NCI-H128 (cell line): Measurements from ENCODE around the gene CNTNAP5.

Experiments used
- DNase-seq: peaks from one replicate; lab custom pipeline; 2025; ENCODE audit not compliant: unreplicated experiment; lab: John Stamatoyannopoulos, UW

The CNTNAP5 gene

DNA sequence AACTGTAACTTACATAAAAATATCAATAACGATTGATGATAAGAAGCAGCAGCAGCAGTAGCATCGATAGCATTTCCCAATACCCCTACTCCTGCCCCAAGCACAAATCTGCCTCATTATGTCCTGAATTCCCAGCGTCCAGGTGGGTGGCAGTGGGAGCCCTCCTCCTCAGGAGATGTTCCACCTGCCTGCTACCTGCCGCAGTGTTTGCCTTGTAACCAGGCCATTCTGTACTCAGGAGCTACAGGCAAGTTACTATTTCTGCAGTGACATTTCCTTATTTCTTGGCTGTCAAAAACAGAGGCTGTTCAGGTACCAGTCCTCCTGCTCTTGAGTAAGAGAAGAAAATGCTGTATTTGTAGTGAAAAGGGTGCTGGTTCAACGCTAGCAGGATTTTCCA, 236.4 kb downstream of the CNTNAP5 start:
- DNase-seq, result no peak

DNA sequence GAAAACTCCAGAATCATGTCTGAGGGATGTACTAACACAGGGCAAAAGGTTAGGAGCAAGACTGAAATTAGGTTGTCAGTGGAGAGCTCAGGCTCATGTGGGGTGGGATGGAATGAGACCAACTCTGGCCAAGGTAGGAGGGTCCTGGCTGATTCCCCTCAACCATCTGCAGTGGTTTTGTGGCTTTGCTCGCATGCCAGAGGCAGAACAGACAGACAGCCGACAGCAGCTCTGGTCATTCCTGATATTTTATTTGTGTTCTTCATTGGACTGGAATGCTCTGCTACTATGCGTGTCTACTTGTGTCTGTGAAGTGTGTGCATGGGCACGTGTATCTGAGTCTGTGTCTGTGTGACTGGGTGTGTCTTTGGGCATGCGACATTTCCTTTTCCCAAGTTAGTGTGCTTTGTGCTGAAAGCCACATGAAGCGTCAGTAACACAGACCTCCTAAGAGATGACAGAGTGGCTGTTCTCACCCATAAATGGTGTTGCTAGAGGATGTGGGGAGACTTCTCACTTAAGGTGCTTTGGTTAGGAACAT, 239.5 kb downstream of the CNTNAP5 start:
- DNase-seq, result no peak

GRCh38 chr2:124267794-124268193, 242.7 kb downstream of the CNTNAP5 start:
- DNase-seq, result no peak

- DNase-seq, result no peak
These were observed 244.3 kb downstream of the CNTNAP5 start for GRCh38 chr2:124269348-124269747.

GRCh38 chr2:124272261-124272841, 247.3 kb downstream of the CNTNAP5 start:
- no peak for DNase-seq

- no peak for DNase-seq
These were observed 256.5 kb downstream of the CNTNAP5 start for GRCh38 chr2:124281541-124281940.

- peak; percentile 0 for DNase-seq
These were observed 258.0 kb downstream of the CNTNAP5 start for GRCh38 chr2:124283096-124283495.

DNA sequence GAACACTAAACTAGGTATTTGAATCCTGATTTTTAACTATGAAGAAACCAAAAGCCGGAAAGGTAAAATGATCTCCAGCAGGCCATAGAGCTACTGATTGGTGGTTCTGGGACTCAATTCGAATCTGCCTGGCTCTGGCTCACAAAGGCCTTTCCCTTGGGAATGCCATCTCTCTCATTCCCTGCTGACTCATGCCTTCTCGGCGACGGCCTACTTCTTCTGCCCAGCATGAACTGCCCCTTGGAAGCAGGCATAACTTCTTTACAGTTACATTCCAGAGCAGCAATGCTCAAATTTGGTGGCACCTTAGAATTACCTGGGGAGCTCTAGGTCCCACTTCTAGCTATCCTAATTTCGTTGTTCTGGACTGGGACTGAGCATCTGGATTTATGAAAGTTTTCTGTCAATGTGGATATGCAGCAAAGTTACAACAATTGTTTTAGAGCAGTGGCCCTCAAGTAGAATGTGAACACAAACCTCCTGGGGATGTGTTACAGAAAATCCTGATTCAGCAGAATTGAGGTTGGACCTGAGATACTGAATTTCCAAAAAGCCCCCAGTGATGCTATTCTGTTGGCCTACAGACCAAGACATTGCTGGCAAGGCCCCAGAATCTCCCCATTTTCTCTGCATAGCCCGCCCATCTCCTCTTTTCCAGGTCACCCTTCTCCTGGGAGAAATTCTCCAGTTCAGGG, 261.1 kb downstream of the CNTNAP5 start:
- no peak for DNase-seq

- no peak for DNase-seq
These were observed 264.0 kb downstream of the CNTNAP5 start for GRCh38 chr2:124289060-124289459.

DNA sequence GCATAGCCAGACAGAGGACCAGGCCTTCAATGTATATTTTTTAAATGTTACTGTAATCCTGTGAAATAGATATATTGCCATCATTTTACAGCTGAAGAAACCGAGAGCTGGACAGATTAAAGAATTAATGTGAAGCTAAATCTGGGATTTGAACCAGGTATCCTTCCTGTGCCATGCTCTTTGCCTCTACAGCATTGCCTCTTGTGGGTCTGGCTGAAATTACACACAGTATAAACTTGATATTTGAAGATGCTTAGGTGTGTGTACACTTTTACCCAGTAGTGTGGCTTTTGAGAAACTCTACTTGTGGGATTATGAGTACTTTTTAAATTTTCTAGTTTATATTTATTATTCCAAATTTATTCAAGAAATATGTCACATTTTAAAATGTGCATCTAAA, 264.5 kb downstream of the CNTNAP5 start:
- DNase-seq, result no peak

DNA sequence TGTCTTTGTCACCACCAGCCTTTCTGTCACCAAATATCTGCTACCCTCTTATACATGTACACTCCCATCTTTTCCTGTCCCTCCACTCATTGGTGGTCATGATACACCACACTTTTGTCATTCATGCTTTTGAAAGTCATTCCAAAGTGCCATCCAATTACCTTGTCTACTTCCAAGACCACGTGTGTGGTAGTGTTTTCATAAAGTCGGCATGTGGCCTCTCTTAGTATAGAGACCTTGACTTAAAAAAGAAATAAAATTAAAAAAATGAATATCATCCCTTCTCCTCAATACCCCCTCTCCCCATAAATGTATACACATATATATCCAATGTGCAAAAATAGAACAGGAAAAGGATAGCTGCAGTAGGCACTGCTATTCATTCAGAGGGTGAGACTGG, 271.4 kb downstream of the CNTNAP5 start:
- DNase-seq, result no peak

- DNase-seq, result no peak
These were observed 276.8 kb downstream of the CNTNAP5 start for GRCh38 chr2:124301915-124302314.

- no peak for DNase-seq
These were observed 283.4 kb downstream of the CNTNAP5 start for GRCh38 chr2:124308319-124309062.

DNA sequence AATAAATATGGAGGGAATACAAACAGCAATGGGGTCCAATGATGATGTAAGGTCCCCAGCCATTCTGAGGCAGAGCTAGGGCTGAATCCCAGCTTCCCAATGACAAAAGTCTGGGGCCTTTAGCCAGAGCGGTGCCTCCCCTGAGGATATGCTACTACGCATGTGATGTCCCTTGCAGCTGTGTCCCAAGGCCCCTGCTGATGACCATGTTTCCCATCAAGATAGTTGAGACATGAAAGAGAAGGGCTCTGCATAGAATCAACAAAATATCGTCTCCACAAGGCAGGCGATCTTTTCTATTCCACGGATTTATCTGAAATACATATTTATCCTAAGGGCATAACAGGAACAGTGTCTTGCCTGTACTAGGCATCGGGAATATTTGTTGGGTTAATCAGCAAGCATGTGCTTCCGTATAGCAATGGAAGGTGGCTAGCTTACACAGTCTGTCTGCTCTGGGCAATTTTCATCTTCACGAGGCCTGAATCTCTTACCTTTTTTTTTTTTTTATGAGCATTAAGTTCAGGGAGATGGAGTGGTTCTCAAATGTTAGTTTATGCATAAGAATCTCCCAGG, 284.6 kb downstream of the CNTNAP5 start:
- no peak for DNase-seq

- DNase-seq, result no peak
These were observed 285.6 kb downstream of the CNTNAP5 start for GRCh38 chr2:124310671-124311070.

GRCh38 chr2:124314084-124314483, 289.0 kb downstream of the CNTNAP5 start:
- no peak for DNase-seq

DNA sequence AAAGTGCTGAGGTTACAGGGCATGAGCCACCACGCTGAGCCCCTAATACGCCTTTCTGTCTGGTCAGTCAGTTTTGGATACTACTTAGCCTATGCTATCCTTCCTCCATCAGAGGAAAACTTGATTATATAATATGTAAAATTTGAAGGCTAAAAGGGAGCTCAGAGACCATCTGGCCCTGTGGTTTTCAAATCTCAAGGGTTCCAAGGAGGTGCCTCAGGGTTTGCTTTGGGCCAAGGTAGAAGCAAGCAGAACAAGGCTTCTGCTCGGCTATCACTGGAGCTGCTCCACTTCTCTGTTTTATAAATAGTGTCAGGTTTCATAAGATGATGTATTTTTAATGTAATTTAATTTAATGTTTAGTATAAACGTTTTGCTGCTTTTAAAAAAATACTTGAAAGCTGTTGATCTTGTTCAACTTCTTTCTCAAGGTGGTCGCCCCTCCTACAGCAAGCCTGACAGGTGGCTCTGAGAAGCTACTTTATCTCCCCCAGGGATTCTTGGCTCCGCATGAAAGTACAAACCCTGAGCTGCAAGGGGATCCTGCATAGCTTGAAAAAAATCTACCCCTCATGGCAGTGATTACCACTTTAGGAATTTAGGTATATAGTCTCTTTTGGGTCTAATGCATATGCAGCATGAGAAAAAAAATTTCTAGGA, 290.3 kb downstream of the CNTNAP5 start:
- no peak for DNase-seq

DNA sequence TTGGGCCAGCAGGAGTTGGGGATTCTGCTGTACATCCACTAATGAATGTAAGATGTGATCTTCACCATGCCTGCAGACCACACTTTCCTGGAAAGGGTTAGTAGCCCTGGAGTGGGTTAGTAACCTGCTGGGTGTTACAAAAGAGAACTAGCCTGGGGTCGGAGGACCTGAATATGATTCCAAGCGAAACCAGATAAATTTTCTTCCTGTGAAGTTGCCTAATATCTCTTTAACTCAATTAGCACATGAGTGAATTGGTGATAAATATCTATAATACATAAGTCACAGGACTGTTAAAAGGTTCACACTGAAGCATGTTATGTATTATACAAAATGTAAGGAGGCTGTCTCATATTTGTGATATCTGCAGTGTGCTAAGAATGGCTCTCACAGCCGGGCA, 291.0 kb downstream of the CNTNAP5 start:
- DNase-seq, result no peak

GRCh38 chr2:124316881-124317605, 292.0 kb downstream of the CNTNAP5 start:
- no peak for DNase-seq

GRCh38 chr2:124317628-124318027, 292.5 kb downstream of the CNTNAP5 start:
- DNase-seq, result no peak
